Measurements from ENCODE around the gene C1orf116.

DNA sequence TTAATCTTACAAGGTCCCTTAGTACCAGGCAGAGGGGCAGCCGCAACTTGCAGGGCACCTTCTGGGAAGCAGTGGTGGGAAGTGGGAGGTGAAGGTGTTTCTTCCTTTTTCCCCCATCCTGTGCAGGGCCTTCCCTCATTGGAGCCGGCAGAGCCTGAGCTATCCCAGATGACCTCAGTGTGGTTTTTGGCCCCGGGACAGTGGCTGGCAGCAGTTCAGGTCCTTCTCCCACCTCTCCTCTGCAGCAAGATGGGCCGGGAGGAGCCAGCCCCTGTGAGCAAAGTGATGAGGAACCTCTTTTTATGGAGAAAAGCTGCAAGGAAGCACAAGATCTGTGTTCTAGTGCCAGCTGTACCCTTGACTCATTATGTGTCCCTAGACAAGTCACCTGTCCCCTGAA lies 27.3 kb upstream of the C1orf116 start:
- no peak for TF ChIP-seq POLR2AphosphoS5 (IDR thresholded peaks at IDR 0.05; ENCODE audit: low read depth)
- TF ChIP-seq, protein P1, sequence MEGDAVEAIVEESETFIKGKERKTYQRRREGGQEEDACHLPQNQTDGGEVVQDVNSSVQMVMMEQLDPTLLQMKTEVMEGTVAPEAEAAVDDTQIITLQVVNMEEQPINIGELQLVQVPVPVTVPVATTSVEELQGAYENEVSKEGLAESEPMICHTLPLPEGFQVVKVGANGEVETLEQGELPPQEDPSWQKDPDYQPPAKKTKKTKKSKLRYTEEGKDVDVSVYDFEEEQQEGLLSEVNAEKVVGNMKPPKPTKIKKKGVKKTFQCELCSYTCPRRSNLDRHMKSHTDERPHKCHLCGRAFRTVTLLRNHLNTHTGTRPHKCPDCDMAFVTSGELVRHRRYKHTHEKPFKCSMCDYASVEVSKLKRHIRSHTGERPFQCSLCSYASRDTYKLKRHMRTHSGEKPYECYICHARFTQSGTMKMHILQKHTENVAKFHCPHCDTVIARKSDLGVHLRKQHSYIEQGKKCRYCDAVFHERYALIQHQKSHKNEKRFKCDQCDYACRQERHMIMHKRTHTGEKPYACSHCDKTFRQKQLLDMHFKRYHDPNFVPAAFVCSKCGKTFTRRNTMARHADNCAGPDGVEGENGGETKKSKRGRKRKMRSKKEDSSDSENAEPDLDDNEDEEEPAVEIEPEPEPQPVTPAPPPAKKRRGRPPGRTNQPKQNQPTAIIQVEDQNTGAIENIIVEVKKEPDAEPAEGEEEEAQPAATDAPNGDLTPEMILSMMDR (IDR thresholded peaks at IDR 0.05; ENCODE audit: insufficient read depth, low read length), result no peak
- TF ChIP-seq, protein P2, sequence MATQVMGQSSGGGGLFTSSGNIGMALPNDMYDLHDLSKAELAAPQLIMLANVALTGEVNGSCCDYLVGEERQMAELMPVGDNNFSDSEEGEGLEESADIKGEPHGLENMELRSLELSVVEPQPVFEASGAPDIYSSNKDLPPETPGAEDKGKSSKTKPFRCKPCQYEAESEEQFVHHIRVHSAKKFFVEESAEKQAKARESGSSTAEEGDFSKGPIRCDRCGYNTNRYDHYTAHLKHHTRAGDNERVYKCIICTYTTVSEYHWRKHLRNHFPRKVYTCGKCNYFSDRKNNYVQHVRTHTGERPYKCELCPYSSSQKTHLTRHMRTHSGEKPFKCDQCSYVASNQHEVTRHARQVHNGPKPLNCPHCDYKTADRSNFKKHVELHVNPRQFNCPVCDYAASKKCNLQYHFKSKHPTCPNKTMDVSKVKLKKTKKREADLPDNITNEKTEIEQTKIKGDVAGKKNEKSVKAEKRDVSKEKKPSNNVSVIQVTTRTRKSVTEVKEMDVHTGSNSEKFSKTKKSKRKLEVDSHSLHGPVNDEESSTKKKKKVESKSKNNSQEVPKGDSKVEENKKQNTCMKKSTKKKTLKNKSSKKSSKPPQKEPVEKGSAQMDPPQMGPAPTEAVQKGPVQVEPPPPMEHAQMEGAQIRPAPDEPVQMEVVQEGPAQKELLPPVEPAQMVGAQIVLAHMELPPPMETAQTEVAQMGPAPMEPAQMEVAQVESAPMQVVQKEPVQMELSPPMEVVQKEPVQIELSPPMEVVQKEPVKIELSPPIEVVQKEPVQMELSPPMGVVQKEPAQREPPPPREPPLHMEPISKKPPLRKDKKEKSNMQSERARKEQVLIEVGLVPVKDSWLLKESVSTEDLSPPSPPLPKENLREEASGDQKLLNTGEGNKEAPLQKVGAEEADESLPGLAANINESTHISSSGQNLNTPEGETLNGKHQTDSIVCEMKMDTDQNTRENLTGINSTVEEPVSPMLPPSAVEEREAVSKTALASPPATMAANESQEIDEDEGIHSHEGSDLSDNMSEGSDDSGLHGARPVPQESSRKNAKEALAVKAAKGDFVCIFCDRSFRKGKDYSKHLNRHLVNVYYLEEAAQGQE (IDR thresholded peaks at IDR 0.05; ENCODE audit: insufficient replicate concordance, low read depth), result no peak
- no peak for TF ChIP-seq GABPA (IDR thresholded peaks at IDR 0.05; ENCODE audit: low read depth)
